ENCODE measurements around the gene ST6GALNAC2.
"Not testable (repeated sequence)": the region's sequence is repeated elsewhere in the genome, so short reads cannot be mapped to it uniquely, and the experiment has no call there.

ST6GALNAC2 gene

DNA sequence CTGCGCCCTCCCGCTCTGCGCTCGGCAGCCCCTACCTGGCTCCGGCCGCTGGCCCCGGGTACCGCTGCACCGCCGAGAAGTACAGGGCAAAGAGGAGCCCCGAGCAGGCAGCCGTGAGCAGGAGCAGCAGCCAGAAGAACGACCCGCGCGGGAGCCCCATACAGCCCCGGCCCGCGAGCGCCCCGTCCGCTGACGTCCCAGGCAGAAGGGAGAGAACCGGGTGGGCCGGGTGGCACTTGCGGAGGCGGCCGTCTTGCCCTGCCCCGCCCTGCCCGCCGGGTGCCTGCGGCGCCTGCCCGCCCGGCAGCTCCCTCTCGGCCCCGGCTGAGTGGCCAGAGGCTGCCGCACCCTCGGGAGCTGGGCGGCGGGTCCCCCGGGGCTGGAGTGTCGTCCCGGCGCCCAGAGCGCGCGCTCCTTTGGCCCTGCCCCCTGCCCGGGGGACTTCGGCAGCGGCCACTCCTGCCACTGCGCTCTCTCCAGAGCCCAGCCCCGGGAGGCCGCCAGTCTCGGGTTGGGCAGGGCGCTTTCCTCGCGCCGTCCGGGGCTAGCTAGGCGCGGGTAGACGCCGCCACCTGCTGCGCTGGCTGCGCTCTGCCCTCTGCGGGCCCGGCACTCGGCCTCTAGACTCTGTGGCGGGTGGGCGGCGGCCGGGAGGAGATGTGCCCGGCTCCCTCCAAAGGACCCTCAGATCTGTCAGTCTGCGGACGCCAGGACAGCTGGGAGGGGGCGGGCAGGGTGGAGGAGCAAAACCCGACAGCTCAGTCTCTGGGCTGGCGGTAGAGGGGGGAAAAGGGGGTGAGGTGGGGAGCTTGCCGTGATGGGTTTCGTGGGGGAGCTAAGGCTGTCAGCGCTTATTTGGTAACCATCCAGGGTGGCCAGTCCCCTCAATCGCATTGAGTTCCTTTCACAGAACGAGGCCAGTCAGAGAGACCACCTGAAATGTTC is at the start of gene ST6GALNAC2:
ST6GALNAC2 (minus strand) TSS at position 212 of the 945 bp plus-strand sequence; CDS start at position 160, 52 bp downstream.
- DNase-seq: peak; percentile 31

DNA sequence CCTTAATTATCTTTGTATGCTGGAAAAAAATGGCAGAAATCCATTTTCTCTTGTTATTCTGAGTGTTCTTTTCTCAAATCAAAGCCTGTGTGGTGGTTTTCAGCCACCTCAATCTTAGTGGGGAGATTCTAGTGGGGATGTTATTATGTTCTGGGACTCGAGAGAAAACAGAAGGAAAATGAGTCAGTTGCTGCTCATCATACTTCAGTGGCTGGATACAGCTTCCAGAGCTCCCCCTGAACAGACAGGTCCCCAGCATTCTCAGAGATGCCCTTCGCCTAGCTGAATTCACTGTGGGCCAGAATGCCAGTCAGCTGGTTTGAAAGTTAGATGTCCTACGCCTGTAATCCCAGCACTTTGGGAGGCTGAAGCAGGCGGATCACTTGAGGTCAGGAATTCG is 49.4 kb upstream of the ST6GALNAC2 start:
- no peak for DNase-seq

DNA sequence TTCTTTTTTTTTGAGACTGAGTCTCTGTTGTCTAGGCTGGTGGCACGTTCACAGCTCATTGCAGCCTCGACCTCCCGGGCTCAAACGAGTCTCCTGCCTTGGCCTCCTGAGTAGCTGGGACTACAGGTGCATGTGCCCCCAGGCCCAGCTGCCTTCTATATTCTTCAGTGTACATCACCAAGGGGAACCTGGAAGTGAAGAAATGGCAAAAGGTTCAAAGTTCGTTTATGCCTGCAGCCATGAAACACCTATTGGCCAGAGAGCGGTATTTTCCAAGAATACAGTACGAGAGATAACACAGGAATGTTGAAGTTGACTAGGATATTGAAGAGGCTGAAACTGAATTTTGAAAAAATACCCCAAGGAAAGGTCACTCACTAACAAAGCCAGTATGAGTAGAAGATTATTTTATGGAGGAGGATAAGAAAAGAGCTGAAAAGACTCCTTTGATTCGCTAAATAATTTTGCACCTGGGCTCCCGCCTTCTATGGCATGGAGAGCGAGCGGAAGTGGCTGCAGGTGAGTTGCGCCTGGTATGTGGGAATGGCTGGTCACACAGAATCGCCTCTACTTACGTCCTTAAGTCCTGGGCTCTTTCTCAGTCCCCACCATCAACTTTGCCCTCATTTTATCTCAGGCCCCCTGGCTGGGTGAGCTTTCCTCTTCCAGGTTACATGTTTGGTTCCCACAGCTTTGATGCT is 48.1 kb upstream of the ST6GALNAC2 start:
- no peak for DNase-seq

DNA sequence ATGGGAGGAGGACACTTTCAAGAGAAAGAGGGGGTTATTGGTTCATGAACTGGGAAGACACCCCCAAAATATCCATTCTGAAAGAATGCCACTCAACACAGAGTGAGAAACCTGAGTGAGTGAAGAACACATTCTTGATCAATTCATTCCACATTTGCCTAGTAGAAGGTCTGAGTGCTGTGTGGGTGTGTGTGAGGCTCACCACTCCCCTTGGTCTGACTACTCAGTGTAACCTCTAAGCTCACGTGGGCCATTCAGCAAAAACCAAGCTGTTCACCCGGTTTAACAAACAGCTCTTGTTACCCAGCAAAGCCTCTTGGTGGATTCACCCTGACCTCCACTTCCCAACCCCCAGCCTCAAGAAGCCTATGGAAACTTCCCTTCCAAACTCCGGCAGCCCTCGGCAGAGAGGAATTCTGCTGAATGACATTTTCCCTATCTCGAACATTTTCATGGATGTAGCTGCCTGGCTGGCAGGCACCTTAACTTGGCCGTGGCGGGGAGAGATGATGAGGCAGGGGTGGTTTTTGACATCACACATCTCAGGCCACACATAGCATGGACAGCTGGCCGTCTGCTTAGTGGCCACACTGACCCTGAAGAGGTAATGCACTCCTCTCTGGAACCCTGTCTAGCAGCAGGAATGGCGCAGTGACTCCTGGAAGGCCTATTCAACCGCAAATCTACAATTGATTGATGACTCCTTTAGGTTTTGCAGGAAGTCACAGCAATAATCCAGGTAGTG is 46.3 kb upstream of the ST6GALNAC2 start:
- DNase-seq: no peak

DNA sequence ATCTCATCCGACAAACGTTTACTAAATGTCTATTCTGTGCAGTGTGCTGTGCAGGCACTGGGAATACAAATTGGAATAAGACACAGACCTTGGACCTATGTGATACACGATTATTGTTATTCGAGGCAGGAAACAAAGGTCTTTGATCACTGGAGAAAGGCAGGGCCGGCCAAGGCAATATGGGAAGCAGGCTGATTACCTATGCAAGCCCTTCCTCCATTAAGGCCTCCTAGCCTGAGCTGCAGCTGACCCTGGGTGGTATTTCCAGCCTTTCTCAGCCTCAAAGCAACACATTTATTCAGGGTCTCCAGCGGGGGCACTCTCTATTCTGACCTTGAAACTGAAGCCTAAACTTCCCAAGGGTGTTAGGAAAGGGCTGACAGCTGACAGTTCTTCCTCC is 44.5 kb upstream of the ST6GALNAC2 start:
- DNase-seq: no peak

DNA sequence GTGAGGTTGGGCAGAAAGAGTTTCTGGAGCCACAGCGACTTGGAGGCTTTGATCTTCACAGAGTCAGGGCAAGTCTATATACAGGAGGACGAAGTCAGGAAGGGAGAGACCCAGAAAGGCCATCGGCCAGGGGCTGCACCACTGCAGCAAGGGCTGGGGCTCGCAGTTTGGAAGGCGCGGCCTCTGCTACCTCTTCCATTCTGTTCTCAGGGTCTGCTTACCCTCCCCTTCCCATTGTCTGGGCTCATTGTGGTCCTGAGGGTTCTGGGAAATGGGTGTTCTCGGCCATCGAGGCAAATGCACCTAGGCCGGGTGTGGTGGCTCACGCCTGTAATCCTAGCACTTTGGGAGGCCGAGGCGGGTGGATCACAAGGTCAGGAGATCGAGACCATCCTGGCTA is 41.9 kb upstream of the ST6GALNAC2 start:
- no peak for DNase-seq

GRCh38 chr17:76626442-76626841 is 40.8 kb upstream of the ST6GALNAC2 start:
- DNase-seq: no peak

GRCh38 chr17:76625496-76625895 is 39.8 kb upstream of the ST6GALNAC2 start:
- DNase-seq: no peak

DNA sequence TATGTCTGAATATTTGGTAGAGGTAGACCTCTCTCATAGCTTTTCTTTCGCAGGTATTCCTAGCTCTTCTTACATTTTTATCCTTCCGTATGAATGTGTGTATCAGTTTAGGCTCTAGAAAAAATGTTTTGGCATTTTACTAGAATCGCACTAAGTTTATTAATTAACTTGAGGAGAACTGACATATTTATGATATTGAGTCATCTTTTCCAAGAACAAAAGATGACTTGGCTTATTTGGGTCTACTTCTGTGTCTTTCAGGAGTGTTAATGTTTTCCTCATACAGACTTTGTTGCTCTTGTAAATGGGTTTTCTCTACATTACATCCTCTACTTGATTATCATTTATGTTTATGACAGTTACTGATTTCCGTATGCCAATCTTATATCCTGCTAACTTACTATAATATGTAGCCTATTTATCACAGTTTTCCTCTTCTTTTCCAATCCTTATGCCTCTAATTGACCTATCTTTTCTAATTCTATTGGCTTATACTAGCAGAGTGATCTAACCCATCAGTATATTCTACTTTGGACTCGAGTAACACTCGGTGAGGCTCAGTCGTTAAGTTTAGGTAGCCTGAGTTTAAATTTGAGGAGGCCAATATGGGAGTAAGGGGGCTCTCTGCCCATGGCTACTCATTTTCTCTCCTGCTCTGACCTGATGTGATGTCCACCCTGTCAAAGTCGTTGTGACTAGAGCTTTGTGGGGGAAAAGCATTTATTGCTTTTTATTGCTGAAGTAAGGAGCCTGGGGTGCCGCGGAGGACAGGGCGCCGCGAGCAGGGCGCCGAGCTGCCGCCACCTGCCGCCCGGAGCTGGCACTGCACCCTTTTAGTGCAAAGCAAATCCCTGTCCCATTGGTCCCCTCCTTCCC is 37.8 kb upstream of the ST6GALNAC2 start:
- DNase-seq: peak; percentile 67

DNA sequence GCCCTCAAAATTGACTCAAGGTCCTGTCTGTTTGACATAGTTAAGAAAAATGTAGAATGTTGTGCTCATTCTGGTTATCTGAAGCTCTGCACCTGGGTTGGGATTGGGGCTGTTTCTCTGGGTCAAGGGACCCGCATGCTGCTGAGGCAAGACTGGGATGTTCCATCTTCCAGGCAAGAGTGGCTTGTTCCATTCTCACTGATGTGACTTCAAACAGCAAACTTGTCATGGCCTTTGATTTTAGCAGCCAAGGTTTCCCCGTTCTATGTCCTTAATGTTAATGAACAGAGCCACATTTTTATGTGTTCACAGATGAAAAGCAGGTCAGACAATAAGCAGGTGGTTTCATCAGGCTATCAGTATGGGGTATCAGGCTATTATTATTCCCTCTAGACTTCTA is 32.2 kb upstream of the ST6GALNAC2 start:
- no peak for DNase-seq

GRCh38 chr17:76614912-76615617 is 29.4 kb upstream of the ST6GALNAC2 start:
- DNase-seq: no peak

DNA sequence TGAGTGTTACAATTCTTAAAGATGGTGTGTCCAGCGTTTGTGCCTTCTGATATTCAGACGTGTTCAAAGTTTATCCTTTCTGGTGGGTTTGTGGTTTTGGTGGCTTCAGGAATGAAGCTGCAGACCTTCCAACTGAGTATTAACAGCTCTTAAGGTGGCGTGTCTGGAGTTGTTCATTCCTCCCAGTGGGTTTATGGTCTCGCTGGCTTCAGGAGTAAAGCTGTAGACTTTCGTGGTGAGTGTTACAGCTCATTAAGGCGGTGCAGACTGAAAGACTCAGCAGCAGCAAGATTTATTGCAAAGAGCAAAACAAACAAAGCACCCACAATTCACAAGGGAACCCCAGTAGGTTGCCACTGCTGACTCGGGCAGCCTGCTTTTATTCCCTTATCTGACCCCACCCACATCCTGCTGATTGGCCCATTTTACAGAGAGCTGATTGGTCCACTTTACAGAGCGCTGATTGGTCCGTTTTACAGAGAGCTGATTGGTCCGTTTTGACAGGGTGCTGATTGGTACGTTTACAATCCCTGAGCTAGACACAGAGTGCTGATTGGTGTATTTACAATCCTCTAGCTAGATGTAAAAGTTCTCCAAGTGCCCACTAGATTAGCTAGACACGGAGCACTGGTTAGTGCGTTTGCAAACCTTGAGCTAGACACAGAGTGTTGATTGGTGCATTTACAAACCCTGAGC is 28.6 kb upstream of the ST6GALNAC2 start:
- DNase-seq: peak; percentile 13

DNA sequence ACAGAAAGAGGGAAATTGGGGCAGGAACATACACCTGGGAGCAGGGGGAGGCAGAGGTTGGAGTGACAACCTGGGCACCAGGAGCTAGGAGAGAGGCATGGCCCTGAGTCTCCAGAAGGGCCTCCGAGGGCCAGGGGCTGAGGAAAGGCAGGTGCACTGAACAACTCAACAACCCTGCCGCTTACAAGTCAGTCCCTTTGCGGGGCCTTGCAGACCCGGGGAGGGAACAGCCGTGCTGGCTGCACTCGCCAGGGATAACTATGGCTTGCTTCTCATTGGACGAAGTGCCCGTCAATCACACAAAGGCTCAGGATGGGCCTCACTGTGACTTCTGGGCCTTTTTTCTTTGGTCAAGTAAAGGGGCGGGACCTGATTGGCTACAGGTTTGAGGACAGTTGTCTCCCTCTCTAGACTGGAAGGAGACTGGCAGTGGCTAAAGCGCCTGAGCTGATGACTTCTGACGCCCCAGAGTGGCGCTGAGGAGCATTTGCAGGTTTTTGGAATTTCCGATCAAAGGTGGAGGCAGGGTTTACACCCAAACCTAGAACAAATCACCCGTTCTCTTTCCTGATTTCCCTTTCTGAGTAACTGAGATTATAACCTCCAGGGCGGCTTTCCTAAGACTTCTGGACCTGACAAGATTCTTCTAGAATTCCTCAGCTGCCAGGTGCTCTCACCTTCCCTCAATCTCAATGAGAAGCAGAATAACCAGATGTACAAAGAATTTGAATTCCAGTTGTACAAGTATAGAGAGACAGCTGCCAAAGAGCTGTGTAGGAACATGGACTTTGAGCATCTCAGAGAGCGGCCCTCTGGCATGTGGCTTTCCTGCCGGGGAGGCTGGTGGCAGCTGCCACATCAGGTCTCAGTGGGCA is 27.6 kb upstream of the ST6GALNAC2 start:
- DNase-seq: no peak

- no peak for DNase-seq
These were observed 26.8 kb upstream of the ST6GALNAC2 start for GRCh38 chr17:76612465-76612864.

DNA sequence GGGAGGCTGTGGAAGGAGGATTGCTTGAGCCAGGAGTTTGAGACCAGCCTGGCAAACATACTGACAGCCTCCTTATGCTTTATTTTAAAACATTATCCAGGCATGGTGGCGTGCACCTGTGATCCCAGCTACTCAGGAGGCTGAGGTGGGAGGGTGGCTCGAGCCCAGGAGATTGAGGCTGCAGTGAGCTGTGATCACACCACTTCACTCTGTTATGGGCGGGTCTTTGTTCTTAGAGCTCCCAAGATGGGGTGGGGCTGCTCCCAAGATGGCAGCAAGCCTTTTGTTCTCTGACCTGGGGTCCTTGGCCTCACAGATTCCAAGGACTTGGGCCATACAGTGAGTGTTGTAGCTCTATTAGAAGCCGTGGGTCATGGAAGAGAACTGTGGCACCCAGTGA is 26.1 kb upstream of the ST6GALNAC2 start:
- no peak for DNase-seq

DNA sequence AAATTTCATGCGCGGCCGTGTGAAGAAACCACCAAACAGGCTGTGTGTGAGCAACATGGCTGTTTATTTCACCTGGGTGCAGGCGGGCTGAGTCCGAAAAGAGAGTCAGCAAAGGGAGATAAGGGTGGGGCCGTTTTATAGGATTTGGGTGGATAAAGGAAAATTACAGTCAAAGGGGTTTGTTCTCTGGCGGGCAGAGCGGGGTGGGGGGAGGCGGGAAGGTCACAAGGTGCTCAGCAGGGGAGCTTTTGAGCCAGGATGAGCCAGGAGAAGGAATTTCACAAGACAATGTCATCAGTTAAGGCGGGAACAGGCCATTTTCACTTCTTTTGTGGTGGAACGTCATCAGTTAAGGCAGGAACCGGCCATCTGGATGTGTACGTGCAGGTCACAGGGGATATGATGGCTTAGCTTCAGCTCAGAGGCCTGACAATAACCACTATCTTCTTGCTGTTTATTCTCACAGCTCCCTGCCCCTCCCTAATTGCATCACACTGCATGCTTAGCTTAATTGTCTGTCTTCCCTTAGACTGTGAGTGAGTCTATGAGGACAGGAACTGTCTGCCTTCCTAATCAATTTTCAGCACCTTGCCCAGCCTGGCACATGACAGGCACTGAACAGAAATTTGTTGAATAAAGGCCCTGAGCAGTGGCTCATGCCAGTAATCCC is 25.6 kb upstream of the ST6GALNAC2 start:
- not testable (repeated sequence) for DNase-seq

DNA sequence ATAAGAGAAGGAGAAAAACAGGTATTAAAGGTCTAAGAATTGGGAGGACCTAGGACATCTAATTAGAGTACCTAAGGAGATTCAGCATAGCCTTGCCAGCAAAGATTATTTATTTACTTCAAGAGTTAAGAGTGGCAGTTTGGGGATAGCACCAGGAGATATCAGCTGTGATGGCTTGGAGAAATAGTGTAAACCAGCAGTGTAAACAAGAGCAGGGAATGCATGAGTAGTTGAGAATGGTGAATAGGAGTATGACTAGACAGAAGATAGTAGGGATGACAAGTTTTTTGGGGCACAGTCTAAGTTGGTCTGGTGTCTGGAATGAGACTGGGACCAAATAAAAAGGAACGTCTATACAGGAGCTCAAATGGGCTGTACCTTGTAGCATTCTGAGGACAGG is 21.0 kb upstream of the ST6GALNAC2 start:
- not testable (repeated sequence) for DNase-seq

GRCh38 chr17:76601065-76601464 is 15.4 kb upstream of the ST6GALNAC2 start:
- no peak for DNase-seq
